HCT116 (cell line): ENCODE results near the gene STK17A. TPM values are rescaled to one million over a fixed set of nuclear protein-coding genes. Genes with fewer than 3 reads are reported as not detected.
A peak's percentile ranks its signal among the peaks of the same experiment; 100 is the strongest.

ENCODE experiments used
- ATAC-seq: fragments of 200-7000 bp; cut with Tn5 transposase; 2 replicates; pipeline ENCODE4 v1.9.1; 2020; ENCODE audit warnings: mild to moderate bottlenecking, moderate library complexity
- BruUV-seq: library from RNA; stranded (reverse); fragments of 400-500 nt; replicated peaks from 2 replicates; lab custom pipeline; 2021; lab: Mats Ljungman, UMichigan
- CTCF ChIA-PET: fragments of 300-600 bp; sonication (Branson Sonifier 250); formaldehyde crosslinking; loops from one replicate; lab custom pipeline; 2021; ENCODE audit warnings: antibody characterized with exemption; lab: Charles Lee
- POLR2A ChIA-PET: fragments of 300-600, 350-600 bp; sonication (Branson Sonifier 250); formaldehyde crosslinking; loops from one replicate; lab custom pipeline; 2021; ENCODE audit warnings: antibody characterized with exemption; lab: Charles Lee
- RAD21 ChIA-PET, 2 experiments: fragments of 300-600 bp; sonication (Branson Sonifier 250); formaldehyde crosslinking; loops; one replicate each; lab custom pipeline; 2023; ENCODE audit warnings: low total read pairs in 2 of 2; ENCODE audit not compliant: uncharacterized antibody in 2 of 2, unreplicated experiment in 2 of 2, low non-redundant PET in 1 of 2; lab: Charles Lee
- DNase-seq: peaks from one replicate; pipeline ENCODE4 v3.0.0-alpha.2; 2010; ENCODE audit warnings: low read depth, low spot score
- H2AFZ ChIP-seq: fragments of 200-600 bp; shearing (Covaris generic), sonication (generic); 2 replicates; pipeline ENCODE4 v1.6.1; 2017; ENCODE audit warnings: low read depth, mixed run types, mixed read lengths, antibody characterized with exemption, low read length; ENCODE audit not compliant: poor library complexity, severe bottlenecking
- H3K27ac ChIP-seq: 2 replicates; pipeline ENCODE4 v1.5.1; 2012; ENCODE audit warnings: low read depth, low read length
- H3K27me3 ChIP-seq: fragments of 200-600 bp; sonication (generic); 2 replicates; pipeline ENCODE4 v1.6.1; 2016; ENCODE audit warnings: mixed run types, low read length, mixed read lengths; ENCODE audit not compliant: insufficient read depth
- H3K36me3 ChIP-seq, 2 experiments: fragments of 200-500 bp in 1 of 2; fragments of 200-600 bp in 1 of 2; sonication (Bioruptor generic) in 1 of 2; sonication (generic) in 1 of 2; 2 replicates each; pipeline versions ENCODE4 v1.5.1 to v1.6.1; 2014 to 2016; ENCODE audit warnings: low read length in 2 of 2, inconsistent platforms in 1 of 2, mixed read lengths in 1 of 2, mixed run types in 1 of 2; ENCODE audit not compliant: insufficient read depth in 2 of 2, control insufficient read depth in 1 of 2
- H3K4me1 ChIP-seq, 2 experiments: fragments of 200-600 bp in 1 of 2; sonication (generic) in 1 of 2; 2 replicates each; pipeline versions ENCODE4 v1.5.1 to v1.6.1; 2012 to 2017; ENCODE audit warnings: low read length in 2 of 2, inconsistent platforms in 1 of 2, mild to moderate bottlenecking in 1 of 2, mixed read lengths in 1 of 2, mixed run types in 1 of 2, moderate library complexity in 1 of 2; ENCODE audit not compliant: insufficient read depth in 2 of 2, control insufficient read depth in 1 of 2
- H3K4me2 ChIP-seq: fragments of 200-600 bp; sonication (generic); 2 replicates; pipeline ENCODE4 v1.6.1; 2017; ENCODE audit warnings: mixed run types, low read length, mixed read lengths
- H3K4me3 ChIP-seq, 2 experiments: fragments of 200-600 bp in 1 of 2; sonication (generic) in 1 of 2; replicated peaks in 1 of 2; 2 replicates each; pipeline ENCODE4 v1.5.1; 2011 to 2016; ENCODE audit warnings: low read length in 2 of 2, control low read depth in 1 of 2, low read depth in 1 of 2, mild to moderate bottlenecking in 1 of 2, mixed read lengths in 1 of 2, mixed run types in 1 of 2
- H3K79me2 ChIP-seq: fragments of 200-600 bp; sonication (generic); 2 replicates; pipeline ENCODE4 v1.6.1; 2017; ENCODE audit warnings: mild to moderate bottlenecking, mixed run types, low read length, moderate library complexity, mixed read lengths; ENCODE audit not compliant: insufficient read depth
- H3K9ac ChIP-seq: fragments of 200-600 bp; sonication (generic); 2 replicates; pipeline ENCODE4 v1.6.1; 2016; ENCODE audit warnings: low read length, mixed read lengths
- H3K9me2 ChIP-seq: fragments of 200-600 bp; sonication (generic), shearing (Covaris generic); 2 replicates; pipeline ENCODE4 v1.6.1; 2017; ENCODE audit warnings: mixed run types, mild to moderate bottlenecking, moderate library complexity; ENCODE audit not compliant: insufficient read depth
- H3K9me3 ChIP-seq, 2 experiments: fragments of 200-500 bp in 1 of 2; fragments of 200-600 bp in 1 of 2; sonication (Bioruptor generic) in 1 of 2; sonication (generic) in 1 of 2; 2 replicates each; pipeline ENCODE4 v1.6.1; 2014 to 2017; ENCODE audit warnings: low read length in 2 of 2, mixed read lengths in 2 of 2, inconsistent platforms in 1 of 2, low read depth in 1 of 2, mild to moderate bottlenecking in 1 of 2, mixed run types in 1 of 2, moderate library complexity in 1 of 2; ENCODE audit not compliant: control insufficient read depth in 1 of 2, insufficient read depth in 1 of 2
- H4K20me1 ChIP-seq: fragments of 200-600 bp; sonication (generic), shearing (Covaris generic); 2 replicates; pipeline ENCODE4 v1.6.1; 2017; ENCODE audit warnings: mixed run types, mild to moderate bottlenecking, moderate library complexity; ENCODE audit not compliant: insufficient read depth
- CBX3 ChIP-seq: IDR thresholded peaks from 2 replicates; pipeline ENCODE4 v1.6.1; 2012; ENCODE audit warnings: low read depth
- CEBPB ChIP-seq: IDR thresholded peaks from 2 replicates; pipeline ENCODE4 v1.6.1; 2012; ENCODE audit warnings: low read depth
- EGR1 ChIP-seq: IDR thresholded peaks from 2 replicates; pipeline ENCODE4 v1.6.1; 2012; ENCODE audit warnings: low read depth
- EZH2phosphoT487 ChIP-seq: fragments of 200-600 bp; IDR thresholded peaks from 2 replicates; pipeline ENCODE4 v1.6.1; 2018; ENCODE audit warnings: antibody characterized with exemption, borderline replicate concordance
- FOSL1 ChIP-seq: IDR thresholded peaks from 2 replicates; pipeline ENCODE4 v1.6.1; 2012; ENCODE audit warnings: low read depth
- POLR2A ChIP-seq: IDR thresholded peaks from 2 replicates; pipeline ENCODE4 v1.7.0; 2011; ENCODE audit warnings: borderline replicate concordance; ENCODE audit not compliant: insufficient read depth, insufficient read length; ENCODE audit errors: extremely low read depth
- POLR2AphosphoS5 ChIP-seq: IDR thresholded peaks from 2 replicates; pipeline ENCODE4 v1.6.1; 2011; ENCODE audit warnings: mild to moderate bottlenecking, low read depth, low read length, moderate library complexity
- SIN3A ChIP-seq: IDR thresholded peaks from 2 replicates; pipeline ENCODE4 v1.6.1; 2012; ENCODE audit warnings: low read depth
- SP1 ChIP-seq: IDR thresholded peaks from 2 replicates; pipeline ENCODE4 v1.6.1; 2012; ENCODE audit warnings: low read depth
- SRF ChIP-seq: IDR thresholded peaks from 2 replicates; pipeline ENCODE4 v1.6.1; 2012; ENCODE audit warnings: low read depth
- TCF7L2 ChIP-seq: IDR thresholded peaks from 2 replicates; pipeline ENCODE4 v1.7.0; 2011; ENCODE audit warnings: borderline replicate concordance, inconsistent platforms; ENCODE audit not compliant: insufficient read depth, insufficient read length; ENCODE audit errors: extremely low read depth
- YY1 ChIP-seq: IDR thresholded peaks from 2 replicates; pipeline ENCODE4 v1.6.1; 2011; ENCODE audit warnings: low read length, low read depth, moderate library complexity, mild to moderate bottlenecking; ENCODE audit not compliant: insufficient replicate concordance; ENCODE audit errors: extremely low read depth
- ZFX ChIP-seq: fragments of 450-650 bp; IDR thresholded peaks from 2 replicates; pipeline ENCODE4 v1.6.1; 2017
- ZNF274 ChIP-seq: fragments of 200-500 bp; sonication (Bioruptor generic); IDR thresholded peaks from 2 replicates; pipeline ENCODE4 v1.6.1; 2014; ENCODE audit warnings: mild to moderate bottlenecking, low read depth, low read length, inconsistent platforms
- intact Hi-C: fragments of 100-400 bp; cut with micrococcal nuclease; formaldehyde crosslinking; loops from 2 replicates; pipeline ENCODE4 v1.10.0; 2022
- total RNA-seq: library from RNA; stranded (reverse); gene quantifications from one replicate; pipeline ENCODE4 v1.2.1, GENCODE V29; 2021; ENCODE audit not compliant: unreplicated experiment
- TF ChIP-seq, protein P1 (sequence below): IDR thresholded peaks from 2 replicates; pipeline ENCODE4 v1.6.1; 2011; ENCODE audit warnings: mild to moderate bottlenecking, low read length, moderate library complexity; ENCODE audit not compliant: insufficient replicate concordance; ENCODE audit errors: extremely low read depth
- TF ChIP-seq, protein P2 (sequence below), 3 experiments: fragments of 200-600 bp in 1 of 3; sonication (generic) in 1 of 3; IDR thresholded peaks in 2 of 3; conservative IDR thresholded peaks in 1 of 3; 2 replicates each; pipeline ENCODE4 v1.5.1; 2012 to 2017; ENCODE audit warnings: low read depth in 2 of 3, low read length in 2 of 3, antibody characterized with exemption in 1 of 3, borderline replicate concordance in 1 of 3, control low read depth in 1 of 3, mild to moderate bottlenecking in 1 of 3, mixed read lengths in 1 of 3, mixed run types in 1 of 3, moderate library complexity in 1 of 3; ENCODE audit not compliant: insufficient read depth in 1 of 3
- TF ChIP-seq, protein P3 (sequence below): IDR thresholded peaks from 2 replicates; pipeline ENCODE4 v1.6.1; 2012; ENCODE audit warnings: low read depth
- TF ChIP-seq, protein P4 (sequence below): IDR thresholded peaks from 2 replicates; pipeline ENCODE4 v1.6.1; 2012

The STK17A gene
- total RNA-seq, 1 experiment from 2014 or later = 14.8 TPM

DNA sequence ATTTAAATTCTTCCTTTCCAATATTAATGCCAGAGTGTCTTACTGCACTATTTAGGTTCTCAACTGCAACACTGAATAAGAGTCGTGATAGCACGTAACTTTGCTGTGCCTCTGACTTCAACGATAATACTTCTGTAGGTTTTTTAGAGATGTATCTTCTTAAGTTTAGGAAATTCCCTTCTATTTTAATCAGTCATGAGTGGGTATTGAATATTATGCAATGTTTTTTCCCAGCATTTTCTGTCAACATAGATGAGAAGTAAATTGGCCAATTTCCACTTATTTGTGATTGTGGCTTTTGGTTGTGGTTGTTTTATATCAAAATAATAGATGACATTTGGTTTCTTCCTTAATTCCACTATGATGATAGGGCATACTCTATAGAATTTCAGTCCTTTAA lies 6.7 kb upstream of the STK17A start (continued):
- TF ChIP-seq, protein P1, sequence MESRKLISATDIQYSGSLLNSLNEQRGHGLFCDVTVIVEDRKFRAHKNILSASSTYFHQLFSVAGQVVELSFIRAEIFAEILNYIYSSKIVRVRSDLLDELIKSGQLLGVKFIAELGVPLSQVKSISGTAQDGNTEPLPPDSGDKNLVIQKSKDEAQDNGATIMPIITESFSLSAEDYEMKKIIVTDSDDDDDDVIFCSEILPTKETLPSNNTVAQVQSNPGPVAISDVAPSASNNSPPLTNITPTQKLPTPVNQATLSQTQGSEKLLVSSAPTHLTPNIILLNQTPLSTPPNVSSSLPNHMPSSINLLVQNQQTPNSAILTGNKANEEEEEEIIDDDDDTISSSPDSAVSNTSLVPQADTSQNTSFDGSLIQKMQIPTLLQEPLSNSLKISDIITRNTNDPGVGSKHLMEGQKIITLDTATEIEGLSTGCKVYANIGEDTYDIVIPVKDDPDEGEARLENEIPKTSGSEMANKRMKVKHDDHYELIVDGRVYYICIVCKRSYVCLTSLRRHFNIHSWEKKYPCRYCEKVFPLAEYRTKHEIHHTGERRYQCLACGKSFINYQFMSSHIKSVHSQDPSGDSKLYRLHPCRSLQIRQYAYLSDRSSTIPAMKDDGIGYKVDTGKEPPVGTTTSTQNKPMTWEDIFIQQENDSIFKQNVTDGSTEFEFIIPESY = no peak
- TF ChIP-seq SIN3A (no peak), SP1 (no peak)

DNA sequence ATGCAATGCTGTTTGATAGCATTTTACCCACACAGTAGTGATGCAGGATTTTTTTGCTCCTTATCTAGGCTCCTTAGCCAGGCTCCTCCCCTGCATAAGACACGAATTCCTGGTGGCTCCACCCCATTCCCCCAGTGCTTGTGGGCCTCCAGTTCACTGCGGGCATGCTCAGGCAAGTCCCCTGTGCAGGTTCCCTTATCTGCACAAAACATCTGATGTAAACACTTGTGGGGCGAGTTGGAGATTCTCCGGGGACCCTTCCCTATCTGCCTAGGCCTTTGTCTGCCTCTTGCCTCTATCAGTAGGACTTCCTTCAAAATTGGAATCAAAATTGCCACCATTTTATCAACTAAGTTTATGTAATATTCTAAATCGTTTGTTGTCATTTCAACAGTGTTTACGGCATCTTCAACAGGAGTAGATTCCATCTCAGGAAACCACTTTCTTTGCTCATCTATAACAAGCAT lies 5.4 kb upstream of the STK17A start:
- ChIA-PET CTCF (interaction anchor here (1.7 kb wide), 1 partner anchor 122 kb away, joined by 4 read pairs; no protein-coding TSS in a partner anchor), RAD21 (no interaction called here)
- TF ChIP-seq YY1 (no peak), FOSL1 (no peak), EGR1 (no peak), SP1 (no peak), ZFX (no peak), SRF (no peak), POLR2AphosphoS5 (no peak), ZNF274 (no peak), CBX3 (no peak), POLR2A (no peak), CEBPB (no peak), EZH2phosphoT487 (no peak), TCF7L2 (no peak)
- TF ChIP-seq, protein P2, sequence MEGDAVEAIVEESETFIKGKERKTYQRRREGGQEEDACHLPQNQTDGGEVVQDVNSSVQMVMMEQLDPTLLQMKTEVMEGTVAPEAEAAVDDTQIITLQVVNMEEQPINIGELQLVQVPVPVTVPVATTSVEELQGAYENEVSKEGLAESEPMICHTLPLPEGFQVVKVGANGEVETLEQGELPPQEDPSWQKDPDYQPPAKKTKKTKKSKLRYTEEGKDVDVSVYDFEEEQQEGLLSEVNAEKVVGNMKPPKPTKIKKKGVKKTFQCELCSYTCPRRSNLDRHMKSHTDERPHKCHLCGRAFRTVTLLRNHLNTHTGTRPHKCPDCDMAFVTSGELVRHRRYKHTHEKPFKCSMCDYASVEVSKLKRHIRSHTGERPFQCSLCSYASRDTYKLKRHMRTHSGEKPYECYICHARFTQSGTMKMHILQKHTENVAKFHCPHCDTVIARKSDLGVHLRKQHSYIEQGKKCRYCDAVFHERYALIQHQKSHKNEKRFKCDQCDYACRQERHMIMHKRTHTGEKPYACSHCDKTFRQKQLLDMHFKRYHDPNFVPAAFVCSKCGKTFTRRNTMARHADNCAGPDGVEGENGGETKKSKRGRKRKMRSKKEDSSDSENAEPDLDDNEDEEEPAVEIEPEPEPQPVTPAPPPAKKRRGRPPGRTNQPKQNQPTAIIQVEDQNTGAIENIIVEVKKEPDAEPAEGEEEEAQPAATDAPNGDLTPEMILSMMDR (IDR thresholded peaks at IDR 0.05 in 2 of 3, conservative IDR thresholded peaks at IDR 0.05 in 1 of 3; ENCODE audit: borderline replicate concordance in 1 of 3, insufficient read depth in 1 of 3, low read depth in 2 of 3, low read length in 2 of 3) = no peak
- TF ChIP-seq, protein P3, sequence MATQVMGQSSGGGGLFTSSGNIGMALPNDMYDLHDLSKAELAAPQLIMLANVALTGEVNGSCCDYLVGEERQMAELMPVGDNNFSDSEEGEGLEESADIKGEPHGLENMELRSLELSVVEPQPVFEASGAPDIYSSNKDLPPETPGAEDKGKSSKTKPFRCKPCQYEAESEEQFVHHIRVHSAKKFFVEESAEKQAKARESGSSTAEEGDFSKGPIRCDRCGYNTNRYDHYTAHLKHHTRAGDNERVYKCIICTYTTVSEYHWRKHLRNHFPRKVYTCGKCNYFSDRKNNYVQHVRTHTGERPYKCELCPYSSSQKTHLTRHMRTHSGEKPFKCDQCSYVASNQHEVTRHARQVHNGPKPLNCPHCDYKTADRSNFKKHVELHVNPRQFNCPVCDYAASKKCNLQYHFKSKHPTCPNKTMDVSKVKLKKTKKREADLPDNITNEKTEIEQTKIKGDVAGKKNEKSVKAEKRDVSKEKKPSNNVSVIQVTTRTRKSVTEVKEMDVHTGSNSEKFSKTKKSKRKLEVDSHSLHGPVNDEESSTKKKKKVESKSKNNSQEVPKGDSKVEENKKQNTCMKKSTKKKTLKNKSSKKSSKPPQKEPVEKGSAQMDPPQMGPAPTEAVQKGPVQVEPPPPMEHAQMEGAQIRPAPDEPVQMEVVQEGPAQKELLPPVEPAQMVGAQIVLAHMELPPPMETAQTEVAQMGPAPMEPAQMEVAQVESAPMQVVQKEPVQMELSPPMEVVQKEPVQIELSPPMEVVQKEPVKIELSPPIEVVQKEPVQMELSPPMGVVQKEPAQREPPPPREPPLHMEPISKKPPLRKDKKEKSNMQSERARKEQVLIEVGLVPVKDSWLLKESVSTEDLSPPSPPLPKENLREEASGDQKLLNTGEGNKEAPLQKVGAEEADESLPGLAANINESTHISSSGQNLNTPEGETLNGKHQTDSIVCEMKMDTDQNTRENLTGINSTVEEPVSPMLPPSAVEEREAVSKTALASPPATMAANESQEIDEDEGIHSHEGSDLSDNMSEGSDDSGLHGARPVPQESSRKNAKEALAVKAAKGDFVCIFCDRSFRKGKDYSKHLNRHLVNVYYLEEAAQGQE = no peak
- TF ChIP-seq, protein P4, sequence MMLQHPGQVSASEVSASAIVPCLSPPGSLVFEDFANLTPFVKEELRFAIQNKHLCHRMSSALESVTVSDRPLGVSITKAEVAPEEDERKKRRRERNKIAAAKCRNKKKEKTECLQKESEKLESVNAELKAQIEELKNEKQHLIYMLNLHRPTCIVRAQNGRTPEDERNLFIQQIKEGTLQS = no peak

More for the DNA sequence above, 5.4 kb upstream of the STK17A start:
- Histone ChIP-seq H3K4me1 (peaks cover 11 to 19% of the 10 kb centered on the region in 2 experiments), H3K4me3 (no peak overlapping the region), H3K27ac (peak overlapping the region; percentile 18; the same call in 1 of the 2 replicates), H3K79me2 (no peaks in the 10 kb centered on the region), H2AFZ (no peak overlapping the region), H3K9me3 (no peaks in the 10 kb centered on the region), H4K20me1 (no peaks in the 10 kb centered on the region), H3K4me2 (peak overlapping the region; percentile 15; the same call in 1 of the 2 replicates), H3K27me3 (no peaks in the 10 kb centered on the region), H3K9ac (no peak overlapping the region), H3K36me3 (no peaks in the 10 kb centered on the region), H3K9me2 (no peaks in the 10 kb centered on the region)
- ATAC-seq (peak; percentile 77), DNase-seq (no peak)
- intact Hi-C loops = no loop called here
- POLR2A ChIA-PET = no interaction called here
- no TSS peak for BruUV-seq
